Activated gamma-delta T cell (primary cell): Measurements from ENCODE around the gene MAPK8IP3.
A peak's percentile ranks its signal among the peaks of the same experiment; 100 is the strongest.

Source experiments
- DNase-seq: peaks from one replicate; lab custom pipeline; 2025; lab: John Stamatoyannopoulos, UW

MAPK8IP3 gene

DNA sequence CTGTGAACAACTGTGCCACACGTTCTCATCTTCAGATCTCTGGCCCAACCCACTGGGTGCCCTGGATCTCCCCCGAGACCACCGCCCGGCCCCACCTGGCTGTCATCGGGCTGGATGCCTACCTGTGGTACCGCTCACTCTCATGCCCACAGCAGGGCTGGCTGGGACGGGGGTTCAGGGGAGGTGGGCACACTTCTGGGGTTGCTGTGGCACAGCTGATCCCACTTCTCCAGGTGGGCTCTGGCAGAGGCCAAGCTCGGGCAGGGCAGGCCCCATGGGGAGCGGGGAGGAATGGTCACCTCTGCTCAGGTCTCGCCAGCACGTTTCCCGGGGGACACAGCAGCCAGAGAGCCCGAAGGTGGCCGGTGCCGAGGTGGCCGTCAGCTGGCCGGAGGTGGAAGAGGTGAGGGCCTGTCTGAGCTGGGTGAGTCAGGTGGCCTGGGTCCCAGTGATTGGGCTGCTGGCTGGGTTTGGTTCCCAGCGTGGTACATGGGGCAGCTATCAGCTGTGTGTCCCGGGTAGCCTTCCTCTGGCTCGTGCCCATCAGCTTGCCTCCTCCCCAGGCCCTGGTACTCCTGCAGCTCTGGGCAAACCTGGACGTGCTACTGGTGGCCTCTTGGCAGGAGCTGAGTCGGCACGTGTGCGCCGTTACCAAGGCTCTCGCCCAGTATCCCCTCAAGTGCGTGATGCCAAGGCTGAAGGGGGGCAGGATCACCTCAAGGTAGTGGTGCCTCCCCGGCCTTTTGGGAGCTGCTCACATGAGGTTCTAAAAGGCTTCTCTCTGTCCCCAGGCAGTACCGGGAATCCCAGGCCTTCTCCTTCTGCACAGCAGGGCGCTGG, 69.2 kb downstream of the MAPK8IP3 start:
- DNase-seq = no peak

DNA sequence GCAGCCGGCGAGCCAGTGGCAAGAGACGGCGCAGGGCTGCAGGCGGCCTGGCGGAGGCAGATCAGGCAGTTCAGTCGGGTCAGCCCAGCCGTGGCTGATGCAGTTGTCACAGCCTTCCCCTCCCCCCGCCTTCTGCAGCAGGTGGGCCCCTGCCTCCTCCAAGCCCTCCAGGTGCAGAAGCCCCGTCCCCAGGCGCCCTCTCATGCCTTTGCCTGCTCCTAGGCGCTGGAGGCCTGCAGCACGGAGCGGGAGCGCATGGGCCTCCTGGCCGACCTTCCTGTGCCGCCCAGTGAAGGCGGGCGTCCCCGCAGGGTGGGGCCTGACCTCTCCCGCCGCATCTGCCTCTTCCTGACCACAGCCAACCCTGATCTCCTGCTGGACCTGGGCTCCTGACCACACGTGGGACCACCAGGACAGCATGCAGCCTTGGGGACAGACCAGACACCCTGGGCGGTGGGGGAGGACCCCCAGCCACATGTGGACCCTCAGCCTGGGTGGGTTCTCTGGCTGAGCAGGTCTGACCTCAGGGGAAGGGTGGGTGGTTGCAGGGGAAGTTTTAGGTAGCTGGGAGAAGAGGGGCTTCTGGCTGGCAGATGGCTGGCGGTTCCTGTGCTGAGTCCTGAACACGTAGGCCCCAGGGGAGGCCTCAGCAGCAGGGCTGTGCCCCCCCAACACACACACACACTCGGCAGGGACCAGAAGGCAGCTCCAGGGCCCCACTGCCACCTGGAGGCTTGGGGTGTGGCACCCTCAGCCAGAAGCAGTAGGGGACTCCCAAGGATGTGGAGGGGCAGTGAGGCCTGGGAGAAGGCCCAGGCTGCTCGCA, 70.1 kb downstream of the MAPK8IP3 start:
- no peak for DNase-seq

- DNase-seq = no peak
Observed at GRCh38 chr16:1776672-1776955, 70.6 kb downstream of the MAPK8IP3 start.

DNA sequence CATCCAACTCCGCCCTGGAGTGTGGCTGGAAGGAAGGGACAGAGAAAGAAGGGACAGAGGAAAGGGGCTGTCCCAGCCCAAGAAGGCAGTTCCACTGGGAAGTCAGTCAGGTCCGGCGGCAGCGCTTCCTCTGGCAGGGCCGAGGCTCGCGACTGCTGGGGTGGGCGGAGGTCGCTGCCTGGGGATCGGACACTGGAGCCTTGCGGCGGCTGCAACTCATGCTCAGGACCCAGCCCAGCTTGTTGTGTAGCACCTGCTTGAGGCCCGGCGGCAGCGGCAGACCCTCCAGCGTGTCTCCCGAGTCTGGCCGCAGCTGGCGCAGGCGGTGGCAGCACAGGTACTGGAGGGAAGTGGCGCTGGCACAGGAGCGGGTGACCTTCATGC, 71.0 kb downstream of the MAPK8IP3 start:
- DNase-seq = no peak

DNA sequence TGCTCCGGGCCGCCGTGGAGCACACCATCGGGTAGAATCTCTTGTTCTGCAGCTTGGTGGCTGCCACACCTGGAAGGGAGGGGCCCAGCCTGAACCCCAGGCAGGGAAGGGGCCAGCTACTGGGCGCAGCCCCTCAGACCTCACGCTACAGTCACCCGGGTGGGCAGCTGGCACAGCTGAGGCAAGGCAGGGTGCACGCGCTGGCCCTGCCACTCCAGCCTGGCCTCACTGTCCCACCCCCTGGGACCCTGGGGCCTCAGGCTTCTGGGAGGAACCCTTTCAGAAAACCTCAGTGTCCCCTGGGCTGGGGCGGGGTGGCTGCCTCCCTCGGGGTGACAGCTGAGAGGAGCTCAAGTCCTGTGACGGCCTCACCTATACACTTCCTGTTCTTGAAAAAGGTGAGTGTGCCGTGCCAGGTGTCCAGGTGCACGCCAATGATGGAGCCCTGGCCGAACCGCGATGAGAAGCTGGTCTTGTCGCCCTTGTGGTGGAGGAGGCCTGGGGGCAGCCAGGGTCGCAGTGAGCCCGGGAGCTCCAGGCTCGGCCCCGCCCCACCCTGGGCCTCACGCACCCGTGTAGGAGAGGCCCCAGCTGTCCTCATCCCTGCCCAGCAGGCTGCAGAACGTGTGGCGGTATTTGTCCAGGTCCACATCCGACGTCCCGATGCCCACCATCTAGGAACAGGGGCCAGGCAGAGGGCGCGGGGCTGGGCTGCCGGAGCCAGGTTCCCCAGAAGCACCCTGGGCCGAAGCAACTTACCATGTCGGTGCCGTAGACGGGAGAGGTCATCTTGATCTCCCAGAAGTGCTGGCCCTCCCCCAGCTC, 71.6 kb downstream of the MAPK8IP3 start:
- no peak for DNase-seq

DNA sequence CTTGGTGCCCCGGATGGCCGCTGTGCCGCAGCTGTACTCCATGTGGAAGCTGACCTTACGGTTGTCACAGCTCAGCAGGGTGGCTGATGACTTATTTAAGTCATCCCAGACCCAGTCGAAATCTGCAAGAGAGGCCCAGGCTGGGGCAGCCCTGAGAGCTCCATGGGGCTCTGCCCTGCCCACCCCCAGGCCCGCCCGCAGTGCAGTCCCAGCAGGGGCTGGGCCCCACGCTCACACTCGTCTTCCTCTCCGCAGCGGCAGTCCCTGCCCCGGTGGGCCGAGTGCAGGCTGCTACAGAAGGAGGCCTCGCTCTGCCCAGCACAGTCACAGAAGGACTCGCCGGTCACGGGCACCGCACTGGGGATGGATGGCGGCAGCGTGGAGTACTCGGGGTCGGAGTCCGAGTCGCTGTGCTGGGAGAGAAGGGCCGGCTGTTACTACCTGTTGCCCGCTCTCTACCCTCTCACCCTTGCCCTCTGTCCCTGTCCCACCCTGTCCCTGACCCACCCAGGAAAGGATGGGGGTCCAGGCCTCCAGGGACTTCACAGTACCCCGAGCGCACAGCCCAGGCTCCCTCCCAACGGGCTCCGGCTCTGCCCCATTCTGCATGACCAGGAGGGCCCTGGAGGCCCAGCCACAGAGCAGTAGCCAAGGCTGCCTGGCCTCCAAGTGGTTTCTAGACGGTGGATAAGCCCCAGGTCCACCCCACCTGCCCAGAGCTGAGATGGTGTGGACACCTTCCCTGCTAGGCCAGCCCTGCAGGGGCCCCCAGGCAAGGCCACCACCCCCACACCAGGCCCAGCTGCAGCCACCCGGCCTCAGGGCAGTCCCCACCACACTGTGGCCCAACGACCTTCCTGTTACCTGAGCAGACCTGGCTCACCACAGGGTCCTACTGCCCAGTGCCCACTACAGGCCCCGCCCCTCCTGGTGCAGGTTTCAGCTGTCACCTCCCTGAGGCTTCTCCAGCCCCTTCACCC, 72.5 kb downstream of the MAPK8IP3 start:
- DNase-seq = no peak

DNA sequence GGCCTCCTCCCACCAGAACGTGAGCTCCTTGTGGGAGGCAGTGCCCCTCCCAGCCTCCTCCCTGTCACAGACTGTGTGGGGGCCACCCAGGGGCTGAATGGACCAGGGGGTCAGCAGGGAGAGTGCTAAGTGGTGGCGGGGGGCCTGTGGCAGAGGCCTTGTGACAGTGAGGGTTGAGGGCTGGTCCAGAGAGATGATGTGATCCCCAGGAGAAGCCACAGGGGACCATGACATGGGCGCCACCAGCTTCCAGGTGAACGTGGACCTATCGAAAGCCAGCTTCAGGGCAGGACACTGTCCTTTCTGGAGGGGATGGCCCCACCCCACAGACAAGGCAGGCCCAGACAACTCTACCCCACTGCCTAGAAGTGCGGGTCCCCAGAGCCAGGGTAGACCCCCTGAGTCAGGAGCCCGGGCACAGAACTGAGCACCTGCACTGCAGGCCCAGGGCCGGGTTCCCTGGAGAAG, 73.3 kb downstream of the MAPK8IP3 start:
- no peak for DNase-seq

GRCh38 chr16:1779741-1780676, 74.0 kb downstream of the MAPK8IP3 start:
- DNase-seq = no peak

- DNase-seq = no peak
Observed at GRCh38 chr16:1780677-1781072, 74.7 kb downstream of the MAPK8IP3 start.

- no peak for DNase-seq
Observed at GRCh38 chr16:1781254-1781653, 75.3 kb downstream of the MAPK8IP3 start.

- DNase-seq = no peak
Observed at GRCh38 chr16:1781758-1782407, 75.9 kb downstream of the MAPK8IP3 start.

DNA sequence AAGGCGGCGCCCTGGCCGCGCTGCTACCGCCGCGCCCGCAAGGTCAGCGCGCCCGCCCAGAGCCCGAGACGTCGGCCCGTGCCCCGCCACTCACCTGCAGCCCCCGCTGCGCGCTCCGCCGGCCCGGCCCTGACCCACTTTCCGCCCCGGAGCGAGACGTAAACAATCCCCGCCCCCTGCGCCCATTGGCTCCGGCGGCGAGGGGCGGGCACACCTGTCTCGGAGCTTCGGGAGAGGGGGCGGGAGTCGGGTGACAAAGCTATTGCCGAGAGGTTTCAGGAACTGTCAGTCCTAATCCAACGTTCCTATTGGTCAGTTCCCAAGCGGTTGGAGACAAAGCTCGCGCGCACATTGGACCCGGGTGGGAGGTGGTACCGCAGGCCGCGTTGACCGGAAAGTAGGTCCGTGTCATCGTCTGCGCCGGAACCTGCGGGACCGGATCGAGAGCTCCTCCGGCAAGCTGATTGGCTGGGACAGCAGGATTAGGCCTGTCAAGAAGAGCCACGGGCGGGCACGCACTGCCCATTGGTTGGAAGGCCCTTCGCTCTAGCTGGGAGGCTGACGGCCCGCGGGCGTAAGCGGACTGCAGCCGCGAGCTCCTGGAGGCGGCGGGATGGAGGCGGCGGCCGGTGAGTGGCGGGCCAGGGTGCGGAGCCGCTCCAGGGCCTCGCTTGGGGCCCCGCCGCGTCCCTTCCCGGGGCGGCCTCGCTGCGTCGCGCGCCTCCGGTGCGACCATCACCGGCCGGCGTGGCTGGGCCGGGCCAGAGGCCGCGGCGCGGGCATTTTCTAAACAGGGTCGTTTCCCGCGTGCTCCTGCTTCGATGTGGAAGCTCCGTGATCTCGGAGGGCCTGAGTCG, 76.6 kb downstream of the MAPK8IP3 start, which contains the start of the genes NUBP2 and SPSB3:
TSS of gene NUBP2 (plus strand) at position 553 of the 857 bp plus-strand sequence. CDS start at position 614, 61 bp downstream.
TSS of gene SPSB3 (minus strand) at position 164 of the 857 bp plus-strand sequence. CDS start 1,088 bp downstream, outside the sequence.
- peak; percentile 95 for DNase-seq

GRCh38 chr16:1784977-1785845, 79.2 kb downstream of the MAPK8IP3 start:
- no peak for DNase-seq

GRCh38 chr16:1785846-1786170, 79.8 kb downstream of the MAPK8IP3 start:
- no peak for DNase-seq

GRCh38 chr16:1786242-1787055, 80.5 kb downstream of the MAPK8IP3 start:
- DNase-seq = no peak

DNA sequence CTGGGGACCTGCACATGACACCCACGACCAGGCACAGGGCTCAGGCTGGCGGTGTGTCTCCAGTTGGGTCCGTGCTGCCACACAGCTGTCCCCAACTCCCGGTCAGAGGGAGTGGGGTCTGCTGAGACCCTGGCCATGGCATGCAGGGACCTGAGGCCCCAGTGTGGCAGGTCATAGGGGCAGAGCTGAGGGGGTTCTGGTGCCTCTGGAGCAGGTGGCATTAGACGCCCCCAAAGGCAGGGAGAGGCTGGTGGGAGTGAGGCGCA, 81.0 kb downstream of the MAPK8IP3 start:
- no peak for DNase-seq
